Measurements from ENCODE around the gene CLCA2. TPM values are rescaled to one million over a fixed set of nuclear protein-coding genes. Genes with fewer than 3 reads are reported as not detected.

The CLCA2 gene
- total and polyA plus RNA-seq, 4 donors = not detected

DNA sequence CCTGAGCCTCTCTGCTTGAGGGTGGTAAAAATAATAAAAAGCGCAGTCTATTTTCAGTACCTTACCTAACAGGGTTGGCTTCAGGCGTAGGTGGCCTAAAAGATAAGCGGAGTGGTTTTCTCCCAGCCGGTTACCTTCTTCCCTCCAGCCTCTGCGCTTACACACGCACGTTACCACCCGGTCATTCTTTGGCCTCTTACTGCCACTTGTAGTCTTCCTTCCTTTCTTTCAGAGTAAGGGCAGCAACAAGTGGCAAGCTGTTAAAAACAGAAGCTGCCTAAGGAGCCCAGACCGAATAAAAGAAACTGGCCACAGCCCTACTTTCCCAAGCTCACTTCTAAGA is 80.1 kb downstream of the CLCA2 start:
- Histone ChIP-seq H3K9me3 (ENCODE audit: control insufficient read depth in 4 of 4, low read length in 3 of 4) (no peaks in the 10 kb centered on the region), H3K4me3 (ENCODE audit: low read depth in 1 of 3, low read length in 3 of 3) (no peak overlapping the region), H3K36me3 (ENCODE audit: control insufficient read depth in 4 of 4, insufficient read depth in 3 of 4, low read depth in 1 of 4, low read length in 3 of 4) (no peaks in the 10 kb centered on the region), H3K4me1 (ENCODE audit: control insufficient read depth in 4 of 4, insufficient read depth in 4 of 4, low read length in 3 of 4) (peaks cover 0 to 5% (median 2%) of the 10 kb centered on the region in 4 donors), H3K27me3 (ENCODE audit: control insufficient read depth in 4 of 4, insufficient read depth in 4 of 4, low read length in 3 of 4) (no peaks in the 10 kb centered on the region), H3K27ac (ENCODE audit: low read depth in 1 of 2, low read length in 2 of 2) (no peak overlapping the region), H3K9ac (ENCODE audit: low read depth in 1 of 2, low read length in 2 of 2) (no peak overlapping the region)
- DNase-seq (ENCODE audit: low spot score) = no peak
- TF ChIP-seq NR2F2 (IDR thresholded peaks at IDR 0.05) (no peak), JUND (IDR thresholded peaks at IDR 0.05) (no peak), TAF1 (conservative IDR thresholded peaks at IDR 0.05) (no peak)
- TF ChIP-seq, protein P1, sequence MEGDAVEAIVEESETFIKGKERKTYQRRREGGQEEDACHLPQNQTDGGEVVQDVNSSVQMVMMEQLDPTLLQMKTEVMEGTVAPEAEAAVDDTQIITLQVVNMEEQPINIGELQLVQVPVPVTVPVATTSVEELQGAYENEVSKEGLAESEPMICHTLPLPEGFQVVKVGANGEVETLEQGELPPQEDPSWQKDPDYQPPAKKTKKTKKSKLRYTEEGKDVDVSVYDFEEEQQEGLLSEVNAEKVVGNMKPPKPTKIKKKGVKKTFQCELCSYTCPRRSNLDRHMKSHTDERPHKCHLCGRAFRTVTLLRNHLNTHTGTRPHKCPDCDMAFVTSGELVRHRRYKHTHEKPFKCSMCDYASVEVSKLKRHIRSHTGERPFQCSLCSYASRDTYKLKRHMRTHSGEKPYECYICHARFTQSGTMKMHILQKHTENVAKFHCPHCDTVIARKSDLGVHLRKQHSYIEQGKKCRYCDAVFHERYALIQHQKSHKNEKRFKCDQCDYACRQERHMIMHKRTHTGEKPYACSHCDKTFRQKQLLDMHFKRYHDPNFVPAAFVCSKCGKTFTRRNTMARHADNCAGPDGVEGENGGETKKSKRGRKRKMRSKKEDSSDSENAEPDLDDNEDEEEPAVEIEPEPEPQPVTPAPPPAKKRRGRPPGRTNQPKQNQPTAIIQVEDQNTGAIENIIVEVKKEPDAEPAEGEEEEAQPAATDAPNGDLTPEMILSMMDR (IDR thresholded peaks at IDR 0.05; ENCODE audit: low read depth, low read length, missing input control) = no peak
- 61% methylated on average over 9 of the region's 9 CpGs for WGBS

DNA sequence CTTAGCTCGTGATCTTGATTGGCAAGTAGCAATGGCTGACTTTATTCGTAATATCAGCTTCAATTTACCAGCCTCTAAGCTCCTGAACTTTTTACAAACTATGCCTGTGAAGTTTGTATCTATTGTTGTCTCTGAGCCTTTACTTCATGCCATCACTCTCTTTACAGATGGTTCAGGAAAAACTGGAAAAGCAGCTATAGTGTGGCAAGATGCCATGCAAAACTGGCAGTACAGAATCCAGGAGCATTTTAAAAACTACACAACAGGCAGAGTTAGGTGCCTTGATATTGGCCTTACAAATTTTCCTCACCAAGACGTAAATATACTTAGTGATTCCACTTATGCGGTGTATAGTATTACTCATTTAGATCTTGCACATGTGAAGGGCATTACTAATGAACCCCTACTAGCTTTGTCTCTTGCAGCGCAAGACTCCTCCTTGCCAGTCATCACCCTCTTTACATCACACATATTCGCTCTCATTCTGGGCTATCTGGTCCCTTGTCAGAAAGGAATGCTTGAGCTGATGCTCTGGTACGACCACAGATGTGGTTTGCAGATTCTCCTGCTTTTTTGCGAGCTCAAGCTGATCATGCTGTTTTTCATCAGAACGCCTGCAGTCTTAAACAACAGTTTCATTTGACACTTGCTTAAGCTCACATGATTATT is 81.1 kb downstream of the CLCA2 start:
- Histone ChIP-seq H3K36me3 (ENCODE audit: control insufficient read depth in 4 of 4, insufficient read depth in 3 of 4, low read depth in 1 of 4, low read length in 3 of 4) (no peaks in the 10 kb centered on the region), H3K9ac (ENCODE audit: low read depth in 1 of 2, low read length in 2 of 2) (no peak overlapping the region), H3K9me3 (ENCODE audit: control insufficient read depth in 4 of 4, low read length in 3 of 4) (no peaks in the 10 kb centered on the region), H3K27me3 (ENCODE audit: control insufficient read depth in 4 of 4, insufficient read depth in 4 of 4, low read length in 3 of 4) (no peaks in the 10 kb centered on the region), H3K4me3 (ENCODE audit: low read depth in 1 of 3, low read length in 3 of 3) (no peak overlapping the region), H3K4me1 (ENCODE audit: control insufficient read depth in 4 of 4, insufficient read depth in 4 of 4, low read length in 3 of 4) (peaks cover 0 to 5% (median 2%) of the 10 kb centered on the region in 4 donors), H3K27ac (ENCODE audit: low read depth in 1 of 2, low read length in 2 of 2) (no peak overlapping the region)
- no peak for DNase-seq (ENCODE audit: low spot score)
- WGBS = 76% methylated on average over 9 of the region's 9 CpGs
- TF ChIP-seq HNF4G (IDR thresholded peaks at IDR 0.05) (no peak), YY1 (IDR thresholded peaks at IDR 0.05) (no peak), RXRA (IDR thresholded peaks at IDR 0.05) (no peak), SP1 (IDR thresholded peaks at IDR 0.05) (no peak), FOXA2 (IDR thresholded peaks at IDR 0.05) (no peak), HNF4A (conservative IDR thresholded peaks at IDR 0.05) (no peak), RAD21 (IDR thresholded peaks at IDR 0.05) (no peak), GABPA (IDR thresholded peaks at IDR 0.05 in 1 of 2, conservative IDR thresholded peaks at IDR 0.05 in 1 of 2) (no peak), JUND (IDR thresholded peaks at IDR 0.05) (no peak), EGR1 (IDR thresholded peaks at IDR 0.05; ENCODE audit: low read depth in 2 of 2) (no peak), FOXA1 (IDR thresholded peaks at IDR 0.05) (no peak), TAF1 (conservative IDR thresholded peaks at IDR 0.05) (no peak), NR2F2 (IDR thresholded peaks at IDR 0.05) (no peak)
- TF ChIP-seq, protein P2, sequence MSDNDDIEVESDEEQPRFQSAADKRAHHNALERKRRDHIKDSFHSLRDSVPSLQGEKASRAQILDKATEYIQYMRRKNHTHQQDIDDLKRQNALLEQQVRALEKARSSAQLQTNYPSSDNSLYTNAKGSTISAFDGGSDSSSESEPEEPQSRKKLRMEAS (IDR thresholded peaks at IDR 0.05) = no peak
- TF ChIP-seq, protein P3, sequence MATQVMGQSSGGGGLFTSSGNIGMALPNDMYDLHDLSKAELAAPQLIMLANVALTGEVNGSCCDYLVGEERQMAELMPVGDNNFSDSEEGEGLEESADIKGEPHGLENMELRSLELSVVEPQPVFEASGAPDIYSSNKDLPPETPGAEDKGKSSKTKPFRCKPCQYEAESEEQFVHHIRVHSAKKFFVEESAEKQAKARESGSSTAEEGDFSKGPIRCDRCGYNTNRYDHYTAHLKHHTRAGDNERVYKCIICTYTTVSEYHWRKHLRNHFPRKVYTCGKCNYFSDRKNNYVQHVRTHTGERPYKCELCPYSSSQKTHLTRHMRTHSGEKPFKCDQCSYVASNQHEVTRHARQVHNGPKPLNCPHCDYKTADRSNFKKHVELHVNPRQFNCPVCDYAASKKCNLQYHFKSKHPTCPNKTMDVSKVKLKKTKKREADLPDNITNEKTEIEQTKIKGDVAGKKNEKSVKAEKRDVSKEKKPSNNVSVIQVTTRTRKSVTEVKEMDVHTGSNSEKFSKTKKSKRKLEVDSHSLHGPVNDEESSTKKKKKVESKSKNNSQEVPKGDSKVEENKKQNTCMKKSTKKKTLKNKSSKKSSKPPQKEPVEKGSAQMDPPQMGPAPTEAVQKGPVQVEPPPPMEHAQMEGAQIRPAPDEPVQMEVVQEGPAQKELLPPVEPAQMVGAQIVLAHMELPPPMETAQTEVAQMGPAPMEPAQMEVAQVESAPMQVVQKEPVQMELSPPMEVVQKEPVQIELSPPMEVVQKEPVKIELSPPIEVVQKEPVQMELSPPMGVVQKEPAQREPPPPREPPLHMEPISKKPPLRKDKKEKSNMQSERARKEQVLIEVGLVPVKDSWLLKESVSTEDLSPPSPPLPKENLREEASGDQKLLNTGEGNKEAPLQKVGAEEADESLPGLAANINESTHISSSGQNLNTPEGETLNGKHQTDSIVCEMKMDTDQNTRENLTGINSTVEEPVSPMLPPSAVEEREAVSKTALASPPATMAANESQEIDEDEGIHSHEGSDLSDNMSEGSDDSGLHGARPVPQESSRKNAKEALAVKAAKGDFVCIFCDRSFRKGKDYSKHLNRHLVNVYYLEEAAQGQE (IDR thresholded peaks at IDR 0.05) = no peak
- TF ChIP-seq, protein P1 (IDR thresholded peaks at IDR 0.05; ENCODE audit: low read depth, low read length, missing input control) = no peak
- TF ChIP-seq, protein P4, sequence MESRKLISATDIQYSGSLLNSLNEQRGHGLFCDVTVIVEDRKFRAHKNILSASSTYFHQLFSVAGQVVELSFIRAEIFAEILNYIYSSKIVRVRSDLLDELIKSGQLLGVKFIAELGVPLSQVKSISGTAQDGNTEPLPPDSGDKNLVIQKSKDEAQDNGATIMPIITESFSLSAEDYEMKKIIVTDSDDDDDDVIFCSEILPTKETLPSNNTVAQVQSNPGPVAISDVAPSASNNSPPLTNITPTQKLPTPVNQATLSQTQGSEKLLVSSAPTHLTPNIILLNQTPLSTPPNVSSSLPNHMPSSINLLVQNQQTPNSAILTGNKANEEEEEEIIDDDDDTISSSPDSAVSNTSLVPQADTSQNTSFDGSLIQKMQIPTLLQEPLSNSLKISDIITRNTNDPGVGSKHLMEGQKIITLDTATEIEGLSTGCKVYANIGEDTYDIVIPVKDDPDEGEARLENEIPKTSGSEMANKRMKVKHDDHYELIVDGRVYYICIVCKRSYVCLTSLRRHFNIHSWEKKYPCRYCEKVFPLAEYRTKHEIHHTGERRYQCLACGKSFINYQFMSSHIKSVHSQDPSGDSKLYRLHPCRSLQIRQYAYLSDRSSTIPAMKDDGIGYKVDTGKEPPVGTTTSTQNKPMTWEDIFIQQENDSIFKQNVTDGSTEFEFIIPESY (IDR thresholded peaks at IDR 0.05) = no peak
- TF ChIP-seq, protein P5, sequence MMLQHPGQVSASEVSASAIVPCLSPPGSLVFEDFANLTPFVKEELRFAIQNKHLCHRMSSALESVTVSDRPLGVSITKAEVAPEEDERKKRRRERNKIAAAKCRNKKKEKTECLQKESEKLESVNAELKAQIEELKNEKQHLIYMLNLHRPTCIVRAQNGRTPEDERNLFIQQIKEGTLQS (IDR thresholded peaks at IDR 0.05) = no peak

Measured in liver (tissue), 9 donors.